ENCODE measurements around the gene NUDCD3. TPM values are rescaled to one million over a fixed set of nuclear protein-coding genes. Genes with fewer than 3 reads are reported as not detected.
"Not testable (repeated sequence)": the region's sequence is repeated elsewhere in the genome, so short reads cannot be mapped to it uniquely, and the experiment has no call there.

The NUDCD3 gene
- total RNA-seq, 2 donors from 2014 or later: 70.8 to 108 TPM

DNA sequence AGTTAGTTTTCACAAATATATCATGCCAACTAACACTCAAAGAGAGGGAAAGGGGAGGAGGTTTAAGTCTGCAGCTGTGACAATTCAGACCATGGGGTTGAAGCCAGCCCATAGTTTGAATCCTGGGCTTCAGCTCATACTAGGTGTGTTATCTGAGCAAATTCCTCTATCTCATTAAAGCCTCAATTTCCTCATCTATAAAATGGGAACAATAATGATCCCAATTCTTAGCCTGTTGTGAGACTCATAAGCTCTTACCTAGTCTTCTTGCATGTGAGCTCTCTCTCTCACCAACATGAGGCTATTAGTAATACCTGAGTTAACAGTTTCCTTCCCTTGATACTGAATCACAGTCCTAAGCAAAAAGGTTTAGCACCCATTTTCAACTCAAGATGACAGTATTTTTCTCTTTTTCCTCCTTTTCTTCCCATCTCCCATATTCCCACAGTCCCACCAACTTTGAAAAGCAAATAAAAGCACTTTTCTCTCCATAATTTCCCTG, 49.8 kb downstream of the NUDCD3 start:
- Mint-ChIP-seq H3K9me3 (no peaks in the 10 kb centered on the region), H3K27me3 (no peaks in the 10 kb centered on the region), H3K4me1 (ENCODE audit: low read depth in 2 of 2) (peaks cover 9 to 28% of the 10 kb centered on the region in 2 donors), H3K36me3 (peaks cover 3% of the 10 kb centered on the region), H3K4me3 (no peak overlapping the region), H3K27ac (no peak overlapping the region)
- ATAC-seq: no peak
- DNase-seq (ENCODE audit: low spot score): no peak

DNA sequence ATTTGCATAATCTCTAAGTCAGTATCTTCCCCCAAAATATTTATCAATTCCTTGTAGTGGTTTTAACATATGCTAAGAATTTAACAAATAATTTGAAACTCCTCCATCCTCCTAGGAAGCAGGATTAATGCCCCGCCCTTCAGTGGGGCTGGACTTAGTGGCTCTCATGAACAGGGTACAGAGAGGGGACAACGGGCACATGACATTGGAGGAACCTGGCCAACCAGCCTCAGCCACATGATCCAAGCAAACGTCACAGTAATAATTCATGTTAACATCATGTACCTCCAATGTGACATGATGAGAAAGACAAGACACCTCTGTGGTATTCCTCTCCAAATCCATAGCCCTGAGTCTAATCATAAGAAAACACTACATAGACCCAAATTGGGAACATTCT, 50.5 kb downstream of the NUDCD3 start:
- ATAC-seq: no peak
- Mint-ChIP-seq H3K36me3 (no peaks in the 10 kb centered on the region), H3K27me3 (no peaks in the 10 kb centered on the region), H3K9me3 (no peaks in the 10 kb centered on the region), H3K27ac (no peak overlapping the region), H3K4me3 (no peak overlapping the region), H3K4me1 (ENCODE audit: low read depth in 2 of 2) (peaks cover 9 to 26% of the 10 kb centered on the region in 2 donors)
- no peak for DNase-seq (ENCODE audit: low spot score)

- Mint-ChIP-seq H3K27ac (peak overlapping the region in 1 of 2 donors; percentile 45), H3K4me3 (no peak overlapping the region), H3K9me3 (no peaks in the 10 kb centered on the region), H3K36me3 (peaks cover 3% of the 10 kb centered on the region), H3K4me1 (ENCODE audit: low read depth in 2 of 2) (peaks cover 14 to 24% of the 10 kb centered on the region in 2 donors), H3K27me3 (no peaks in the 10 kb centered on the region)
- DNase-seq (ENCODE audit: low spot score): no peak
- ATAC-seq: no peak
Measured at GRCh38 chr7:44438816-44439215, 51.6 kb downstream of the NUDCD3 start.

GRCh38 chr7:44434201-44434600, 56.3 kb downstream of the NUDCD3 start:
- ATAC-seq: no peak
- Mint-ChIP-seq H3K36me3 (peaks cover 6% of the 10 kb centered on the region), H3K4me3 (no peak overlapping the region)

DNA sequence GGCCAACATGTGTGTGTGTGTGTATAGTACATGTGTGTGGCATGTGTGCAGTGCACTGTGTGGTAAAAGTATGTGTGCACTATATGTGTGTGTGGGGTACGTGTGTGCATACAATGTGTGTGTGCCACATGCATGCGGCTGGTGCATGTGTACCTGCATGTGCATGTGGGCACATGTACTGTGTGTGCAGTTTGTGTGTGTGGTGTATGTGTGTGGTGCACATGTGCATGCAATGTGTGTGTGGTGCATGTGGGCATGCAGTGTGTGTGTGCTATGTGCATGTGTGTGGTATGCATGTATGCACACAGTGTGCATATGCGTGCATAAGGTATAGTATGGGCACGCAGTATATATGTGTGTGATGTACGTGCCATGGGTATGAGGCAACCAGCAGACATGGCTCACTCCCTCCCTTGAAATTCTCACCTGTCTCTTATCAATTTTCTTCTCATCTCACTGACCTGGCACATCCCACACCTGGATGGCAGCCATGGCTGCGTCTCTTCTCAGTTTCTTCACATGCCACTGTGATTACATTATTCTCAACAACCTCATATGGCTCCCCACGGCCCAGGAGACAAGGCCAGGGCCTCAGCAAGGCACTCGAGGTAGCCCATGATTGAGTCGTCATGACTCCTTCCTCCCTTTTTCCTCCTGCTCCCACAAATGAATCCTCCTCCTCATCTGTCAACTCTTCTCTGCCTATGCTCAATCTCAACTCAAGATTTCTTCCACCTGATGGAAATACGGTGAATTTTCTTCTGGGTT, 57.0 kb downstream of the NUDCD3 start:
- ATAC-seq (peak in 1 of 2 donors; percentile 43), DNase-seq (ENCODE audit: low spot score) (no peak)
- Mint-ChIP-seq H3K4me3 (no peak overlapping the region), H3K9me3 (no peaks in the 10 kb centered on the region), H3K27me3 (no peaks in the 10 kb centered on the region), H3K36me3 (peaks cover 6% of the 10 kb centered on the region), H3K4me1 (ENCODE audit: low read depth in 2 of 2) (peaks cover 28 to 30% of the 10 kb centered on the region in 2 donors), H3K27ac (peak overlapping the region in 1 of 2 donors; percentile 46)

More at GRCh38 chr7:44434201-44434600, 56.3 kb downstream of the NUDCD3 start:
- Mint-ChIP-seq H3K27ac (peak overlapping the region in 1 of 2 donors; percentile 46), H3K4me1 (ENCODE audit: low read depth in 2 of 2) (peaks cover 28 to 31% of the 10 kb centered on the region in 2 donors), H3K9me3 (no peaks in the 10 kb centered on the region), H3K27me3 (no peaks in the 10 kb centered on the region)
- no peak for DNase-seq (ENCODE audit: low spot score)

- no peak overlapping the region for H3K27ac Mint-ChIP-seq
- no peaks in the 10 kb centered on the region for H3K27me3 Mint-ChIP-seq
- peaks cover 28 to 30% of the 10 kb centered on the region in 2 donors for H3K4me1 Mint-ChIP-seq (ENCODE audit: low read depth in 2 of 2)
- no peak overlapping the region for H3K4me3 Mint-ChIP-seq
- H3K9me3 Mint-ChIP-seq: no peaks in the 10 kb centered on the region
- H3K36me3 Mint-ChIP-seq: peaks cover 6% of the 10 kb centered on the region
- DNase-seq (ENCODE audit: low spot score) (no peak), ATAC-seq (peak in 1 of 2 donors; percentile 36)
Measured at GRCh38 chr7:44432381-44432977, 58.0 kb downstream of the NUDCD3 start.

GRCh38 chr7:44431091-44431608, 59.3 kb downstream of the NUDCD3 start:
- ATAC-seq (no peak), DNase-seq (ENCODE audit: low spot score) (no peak)
- Mint-ChIP-seq H3K9me3 (no peaks in the 10 kb centered on the region), H3K4me3 (no peak overlapping the region), H3K27me3 (no peaks in the 10 kb centered on the region), H3K27ac (no peak overlapping the region), H3K36me3 (peaks cover 6% of the 10 kb centered on the region), H3K4me1 (ENCODE audit: low read depth in 2 of 2) (peaks cover 28 to 30% of the 10 kb centered on the region in 2 donors)

- DNase-seq (ENCODE audit: low spot score): no peak
- no peaks in the 10 kb centered on the region for H3K9me3 Mint-ChIP-seq
- H3K4me1 Mint-ChIP-seq (ENCODE audit: low read depth in 2 of 2): peaks cover 27 to 28% of the 10 kb centered on the region in 2 donors
- H3K36me3 Mint-ChIP-seq: peaks cover 6% of the 10 kb centered on the region
- no peak overlapping the region for H3K4me3 Mint-ChIP-seq
- no peak for ATAC-seq
- H3K27me3 Mint-ChIP-seq: no peaks in the 10 kb centered on the region
- H3K27ac Mint-ChIP-seq: no peak overlapping the region
Measured at GRCh38 chr7:44430054-44430453, 60.4 kb downstream of the NUDCD3 start.

DNA sequence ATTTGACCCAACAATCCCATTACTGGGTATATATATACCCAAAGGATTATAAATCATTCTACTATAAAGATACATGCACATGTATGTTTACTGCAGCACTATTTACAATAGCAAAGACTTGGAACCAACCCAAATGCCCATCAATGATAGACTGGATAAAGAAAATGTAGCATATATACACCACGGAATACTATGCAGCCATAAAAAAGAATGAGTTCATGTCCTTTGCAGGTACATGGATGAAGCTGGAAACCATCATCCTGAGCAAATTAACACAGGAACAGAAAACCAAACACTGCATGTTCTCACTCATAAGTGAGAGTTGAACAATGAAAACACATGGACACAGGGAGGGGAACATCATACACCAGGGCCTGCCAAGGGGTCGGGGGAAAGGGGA, 65.7 kb downstream of the NUDCD3 start:
- DNase-seq (ENCODE audit: low spot score); ATAC-seq; H3K36me3 Mint-ChIP-seq; H3K9me3 Mint-ChIP-seq; H3K27me3 Mint-ChIP-seq; H3K4me3 Mint-ChIP-seq; H3K27ac Mint-ChIP-seq: not testable (repeated sequence)
- peaks cover 29 to 31% of the 10 kb centered on the region in 2 donors for H3K4me1 Mint-ChIP-seq (ENCODE audit: low read depth in 2 of 2)

DNA sequence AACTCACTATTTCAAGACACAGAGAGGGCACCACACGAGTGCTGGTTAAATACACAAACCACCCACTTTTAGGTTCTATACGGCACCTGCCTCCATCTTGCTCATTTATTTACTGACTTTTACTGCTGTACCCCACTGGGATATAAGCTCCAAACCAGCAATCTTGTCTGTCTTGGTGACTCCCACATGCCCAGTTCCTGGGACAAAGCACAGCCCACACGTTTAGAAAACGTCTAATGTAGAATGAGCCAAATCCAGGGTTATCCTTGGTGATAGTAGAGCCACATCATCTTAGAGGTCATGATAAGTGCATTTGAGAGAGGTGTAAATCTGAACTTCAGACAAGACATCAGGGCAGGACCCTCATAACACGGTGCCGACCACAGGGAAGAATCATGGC, 73.5 kb downstream of the NUDCD3 start:
- peaks cover 12 to 25% of the 10 kb centered on the region in 2 donors for H3K4me1 Mint-ChIP-seq (ENCODE audit: low read depth in 2 of 2)
- H3K4me3 Mint-ChIP-seq: no peak overlapping the region
- peaks cover 8% of the 10 kb centered on the region for H3K36me3 Mint-ChIP-seq

GRCh38 chr7:44415510-44415909, 74.9 kb downstream of the NUDCD3 start:
- ATAC-seq (no peak), DNase-seq (ENCODE audit: low spot score) (no peak)
- Mint-ChIP-seq H3K4me1 (ENCODE audit: low read depth in 2 of 2) (peaks cover 7 to 26% of the 10 kb centered on the region in 2 donors), H3K4me3 (no peak overlapping the region), H3K27ac (no peak overlapping the region), H3K27me3 (no peaks in the 10 kb centered on the region), H3K36me3 (peaks cover 17% of the 10 kb centered on the region), H3K9me3 (no peaks in the 10 kb centered on the region)

More for the DNA sequence above, 73.5 kb downstream of the NUDCD3 start:
- ATAC-seq (no peak), DNase-seq (ENCODE audit: low spot score) (no peak)
- H3K9me3 Mint-ChIP-seq: no peaks in the 10 kb centered on the region
- H3K27me3 Mint-ChIP-seq: no peaks in the 10 kb centered on the region
- no peak overlapping the region for H3K27ac Mint-ChIP-seq

- no peaks in the 10 kb centered on the region for H3K9me3 Mint-ChIP-seq
- H3K36me3 Mint-ChIP-seq: peaks cover 13% of the 10 kb centered on the region
- H3K27ac Mint-ChIP-seq: no peak overlapping the region
- no peak overlapping the region for H3K4me3 Mint-ChIP-seq
- DNase-seq (ENCODE audit: low spot score) (no peak), ATAC-seq (no peak)
- peaks cover 3 to 22% of the 10 kb centered on the region in 2 donors for H3K4me1 Mint-ChIP-seq (ENCODE audit: low read depth in 2 of 2)
- H3K27me3 Mint-ChIP-seq: no peaks in the 10 kb centered on the region
Measured at GRCh38 chr7:44415047-44415446, 75.4 kb downstream of the NUDCD3 start.

GRCh38 chr7:44411306-44411705, 79.2 kb downstream of the NUDCD3 start:
- H3K4me3 Mint-ChIP-seq: no peak overlapping the region
- DNase-seq (ENCODE audit: low spot score) (no peak), ATAC-seq (no peak)

GRCh38 chr7:44408596-44408995, 81.9 kb downstream of the NUDCD3 start:
- DNase-seq (ENCODE audit: low spot score): no peak
- Mint-ChIP-seq H3K9me3 (no peaks in the 10 kb centered on the region), H3K36me3 (peaks cover 10% of the 10 kb centered on the region), H3K4me3 (no peak overlapping the region), H3K27me3 (no peaks in the 10 kb centered on the region), H3K4me1 (ENCODE audit: low read depth in 2 of 2) (peaks cover 0 to 9% of the 10 kb centered on the region in 2 donors), H3K27ac (no peak overlapping the region)
- ATAC-seq: no peak

More at GRCh38 chr7:44411306-44411705, 79.2 kb downstream of the NUDCD3 start:
- H3K27ac Mint-ChIP-seq: no peak overlapping the region
- no peaks in the 10 kb centered on the region for H3K9me3 Mint-ChIP-seq
- H3K4me1 Mint-ChIP-seq (ENCODE audit: low read depth in 2 of 2): peaks cover 0 to 15% of the 10 kb centered on the region in 2 donors
- H3K27me3 Mint-ChIP-seq: no peaks in the 10 kb centered on the region
- H3K36me3 Mint-ChIP-seq: peaks cover 10% of the 10 kb centered on the region

All from natural killer cell treated with Interleukin-12 subunit alpha and Interleukin-12 subunit beta and Interleukin-15 and Interleukin-18, amount 100 ng/mL, for 72 hours (primary cell).